Naive B cell (primary cell): Measurements from ENCODE around the gene KLKB1. TPM values are rescaled to one million over a fixed set of nuclear protein-coding genes. Genes with fewer than 3 reads are reported as not detected.
A peak's percentile ranks its signal among the peaks of the same experiment; 100 is the strongest.
"Not testable (repeated sequence)": the region's sequence is repeated elsewhere in the genome, so short reads cannot be mapped to it uniquely, and the experiment has no call there.

Experiments
- ATAC-seq, 2 donors: fragments of 150-1000 bp; cut with Tn5 transposase; 2 replicates each; pipeline ENCODE4 v1.10.0; 2021; ENCODE audit warnings: low read depth in 2 of 2, mild to moderate bottlenecking in 2 of 2, moderate library complexity in 2 of 2
- DNase-seq: peaks from one replicate; pipeline ENCODE4 v3.0.0; 2022
- H3K27ac Mint-ChIP-seq, 6 donors: one replicate each; pipeline ENCODE4 v1.8.0; 2020 to 2022; ENCODE audit warnings: mild to moderate bottlenecking in 6 of 6, mixed read lengths in 6 of 6, moderate library complexity in 5 of 6, inconsistent platforms in 2 of 6
- H3K27me3 Mint-ChIP-seq, 3 donors: one replicate each; pipeline ENCODE4 v1.8.0; 2021 to 2022; ENCODE audit warnings: mixed read lengths in 3 of 3, mild to moderate bottlenecking in 1 of 3
- H3K36me3 Mint-ChIP-seq, 2 donors: one replicate each; pipeline ENCODE4 v1.8.0; 2020 to 2022; ENCODE audit warnings: mixed read lengths in 2 of 2, inconsistent platforms in 1 of 2, mild to moderate bottlenecking in 1 of 2
- H3K4me1 Mint-ChIP-seq, 3 donors: one replicate each; pipeline ENCODE4 v1.8.0; 2020 to 2022; ENCODE audit warnings: mixed read lengths in 3 of 3, inconsistent platforms in 1 of 3, mild to moderate bottlenecking in 1 of 3, moderate library complexity in 1 of 3
- H3K4me3 Mint-ChIP-seq, 8 donors: one replicate each; pipeline ENCODE4 v1.8.0; 2020 to 2022; ENCODE audit warnings: mild to moderate bottlenecking in 8 of 8, mixed read lengths in 8 of 8, moderate library complexity in 8 of 8, inconsistent platforms in 2 of 8
- H3K9me3 Mint-ChIP-seq, 7 donors: one replicate each; pipeline ENCODE4 v1.8.0; 2020 to 2022; ENCODE audit warnings: mixed read lengths in 7 of 7, mild to moderate bottlenecking in 5 of 7, inconsistent platforms in 2 of 7, moderate library complexity in 1 of 7
- polyA plus RNA-seq, 6 donors: library from polyadenylated mRNA; unstranded; fragments of 300-500 nt; fragmentation: Illumina TruSeq; gene quantifications; one replicate each; pipeline ENCODE4 v1.2.3, GENCODE V29; 2021; ENCODE audit warnings: low read depth in 6 of 6

KLKB1 gene
- polyA plus RNA-seq, 6 donors from 2014 or later = 1.00 TPM; not detected in 5

DNA sequence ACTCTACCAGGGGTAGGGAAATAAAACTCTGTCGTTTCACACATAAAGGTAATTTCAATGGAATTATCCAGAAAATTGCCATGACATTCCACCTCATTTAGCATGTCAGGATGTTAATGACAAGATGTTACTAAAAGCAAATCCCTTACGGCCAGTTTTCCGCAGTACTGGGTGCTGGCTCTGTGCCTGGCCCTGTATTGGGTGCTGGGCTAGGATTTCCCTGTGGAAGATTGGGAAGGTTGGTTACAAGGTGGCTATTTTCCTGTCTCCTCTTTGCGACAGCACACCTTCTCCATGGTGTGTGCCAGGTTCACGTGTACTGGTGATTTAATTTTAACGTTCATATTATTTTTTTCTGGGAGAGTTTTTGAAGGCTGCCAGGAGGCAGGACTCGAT, 13.1 kb downstream of the KLKB1 start:
- Mint-ChIP-seq H3K27ac (no peak overlapping the region), H3K4me3 (no peak overlapping the region), H3K27me3 (peaks cover 0 to 7% (median 0%) of the 10 kb centered on the region in 3 donors), H3K36me3 (no peaks in the 10 kb centered on the region), H3K9me3 (peaks cover 0 to 1% (median 0%) of the 10 kb centered on the region in 7 donors), H3K4me1 (no peaks in the 10 kb centered on the region)
- no peak for ATAC-seq
- no peak for DNase-seq

- no peak for DNase-seq
- H3K4me1 Mint-ChIP-seq = no peaks in the 10 kb centered on the region
- H3K36me3 Mint-ChIP-seq = peaks cover 0 to 5% of the 10 kb centered on the region in 2 donors
- H3K4me3 Mint-ChIP-seq = no peak overlapping the region
- H3K27me3 Mint-ChIP-seq = peaks cover 0 to 7% (median 3%) of the 10 kb centered on the region in 3 donors
- no peak for ATAC-seq
- H3K27ac Mint-ChIP-seq = no peak overlapping the region
- H3K9me3 Mint-ChIP-seq = peaks cover 0 to 7% (median 3%) of the 10 kb centered on the region in 7 donors
Measured at GRCh38 chr4:186240848-186241491, 13.7 kb downstream of the KLKB1 start.

DNA sequence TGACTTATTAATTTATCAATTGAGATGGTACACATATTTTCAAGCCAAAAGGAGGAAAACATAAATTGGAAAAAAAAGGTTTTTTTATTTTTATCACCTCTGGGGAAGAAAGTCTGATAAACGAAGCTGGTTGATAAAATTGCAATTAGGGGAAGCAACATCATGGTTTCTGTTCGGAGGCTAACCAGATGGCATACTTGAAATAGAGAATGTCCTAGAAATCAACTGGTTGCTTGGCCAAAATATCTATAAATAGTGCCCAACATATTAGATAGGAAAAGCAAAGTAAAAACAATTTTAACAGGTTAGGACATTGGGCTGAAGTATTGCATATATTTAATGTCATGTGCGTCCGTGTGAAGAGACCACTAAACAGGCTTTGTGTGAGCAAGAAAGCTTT, 14.3 kb downstream of the KLKB1 start:
- Mint-ChIP-seq H3K9me3 (peaks cover 0 to 13% (median 9%) of the 10 kb centered on the region in 7 donors), H3K4me1 (no peaks in the 10 kb centered on the region), H3K4me3 (no peak overlapping the region), H3K36me3 (peaks cover 0 to 11% of the 10 kb centered on the region in 2 donors), H3K27ac (no peak overlapping the region), H3K27me3 (peaks cover 0 to 12% (median 9%) of the 10 kb centered on the region in 3 donors)
- ATAC-seq (no peak), DNase-seq (no peak)

DNA sequence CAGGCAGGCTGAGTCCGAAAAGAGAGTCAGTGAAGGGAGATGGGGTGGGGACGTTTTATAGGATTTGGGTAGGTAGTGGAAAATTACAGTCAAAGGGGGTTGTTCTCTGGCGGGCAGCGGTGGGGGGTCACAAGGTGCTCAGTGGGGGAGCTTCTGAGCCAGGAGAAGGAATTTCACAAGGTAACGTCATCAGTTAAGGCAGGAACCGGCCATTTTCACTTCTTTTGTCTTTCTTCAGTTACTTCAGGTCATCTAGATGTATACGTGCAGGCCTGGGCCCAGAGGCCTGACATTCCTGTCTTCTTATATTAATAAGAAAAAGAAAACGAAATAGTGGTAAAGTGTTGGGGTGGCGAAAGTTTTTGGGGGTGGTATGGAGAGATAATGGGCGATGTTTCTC, 14.7 kb downstream of the KLKB1 start:
- H3K4me1 Mint-ChIP-seq, H3K4me3 Mint-ChIP-seq, DNase-seq, H3K27ac Mint-ChIP-seq, ATAC-seq: not testable (repeated sequence)
- Mint-ChIP-seq H3K27me3 (peaks cover 0 to 14% (median 13%) of the 10 kb centered on the region in 3 donors), H3K36me3 (peaks cover 0 to 14% of the 10 kb centered on the region in 2 donors), H3K9me3 (peaks cover 0 to 16% (median 13%) of the 10 kb centered on the region in 7 donors)

DNA sequence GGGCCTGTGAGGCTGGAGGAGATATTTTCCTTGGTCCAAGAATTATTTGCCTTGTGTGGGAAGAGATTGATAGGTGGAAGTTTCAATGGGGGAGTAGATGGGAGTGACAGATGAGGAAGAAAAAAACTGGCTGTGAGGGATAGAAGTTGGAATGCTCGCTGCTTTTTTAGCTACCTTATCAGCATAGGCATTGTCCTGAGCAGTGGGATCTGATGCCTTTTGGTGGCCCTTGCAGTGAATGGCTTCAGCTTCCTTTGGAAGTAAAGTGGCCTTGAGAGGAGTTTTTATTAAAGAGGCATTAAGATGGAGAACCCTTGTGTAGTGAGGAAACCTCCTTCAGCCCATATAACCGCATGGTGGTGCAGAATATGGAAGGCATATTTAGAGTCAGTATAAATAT, 16.0 kb downstream of the KLKB1 start:
- H3K9me3 Mint-ChIP-seq = peaks cover 0 to 16% (median 13%) of the 10 kb centered on the region in 7 donors

DNA sequence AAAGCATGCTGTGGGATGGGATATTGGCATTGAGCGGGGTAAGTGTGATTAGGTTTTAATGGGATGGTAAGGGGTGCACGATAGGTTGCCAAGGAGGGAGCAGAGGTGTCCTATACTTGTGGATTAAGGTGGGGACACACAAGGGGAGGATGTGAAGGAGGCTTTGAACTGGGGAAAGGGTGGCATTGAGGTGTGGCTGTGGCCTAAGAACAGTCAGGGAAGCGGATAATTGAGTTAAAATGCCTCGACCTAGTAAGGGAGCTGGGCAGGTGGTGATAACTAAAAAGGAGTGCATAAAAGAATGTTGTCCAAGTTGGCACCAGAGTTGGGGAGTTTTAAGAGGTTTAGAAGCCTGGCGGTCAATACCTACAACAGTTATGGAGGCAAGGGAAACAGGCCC, 17.5 kb downstream of the KLKB1 start:
- ATAC-seq (no peak), DNase-seq (no peak)
- peaks cover 0 to 15% (median 7%) of the 10 kb centered on the region in 3 donors for H3K27me3 Mint-ChIP-seq
- peaks cover 0 to 16% (median 13%) of the 10 kb centered on the region in 7 donors for H3K9me3 Mint-ChIP-seq
- H3K4me1 Mint-ChIP-seq = no peaks in the 10 kb centered on the region
- H3K27ac Mint-ChIP-seq = no peak overlapping the region
- no peak overlapping the region for H3K4me3 Mint-ChIP-seq
- H3K36me3 Mint-ChIP-seq = peaks cover 0 to 14% of the 10 kb centered on the region in 2 donors

More for the DNA sequence above, 16.0 kb downstream of the KLKB1 start:
- ATAC-seq (no peak), DNase-seq (no peak)
- no peak overlapping the region for H3K4me3 Mint-ChIP-seq
- H3K27ac Mint-ChIP-seq = no peak overlapping the region
- peaks cover 0 to 15% (median 7%) of the 10 kb centered on the region in 3 donors for H3K27me3 Mint-ChIP-seq
- H3K4me1 Mint-ChIP-seq = no peaks in the 10 kb centered on the region
- peaks cover 0 to 14% of the 10 kb centered on the region in 2 donors for H3K36me3 Mint-ChIP-seq

DNA sequence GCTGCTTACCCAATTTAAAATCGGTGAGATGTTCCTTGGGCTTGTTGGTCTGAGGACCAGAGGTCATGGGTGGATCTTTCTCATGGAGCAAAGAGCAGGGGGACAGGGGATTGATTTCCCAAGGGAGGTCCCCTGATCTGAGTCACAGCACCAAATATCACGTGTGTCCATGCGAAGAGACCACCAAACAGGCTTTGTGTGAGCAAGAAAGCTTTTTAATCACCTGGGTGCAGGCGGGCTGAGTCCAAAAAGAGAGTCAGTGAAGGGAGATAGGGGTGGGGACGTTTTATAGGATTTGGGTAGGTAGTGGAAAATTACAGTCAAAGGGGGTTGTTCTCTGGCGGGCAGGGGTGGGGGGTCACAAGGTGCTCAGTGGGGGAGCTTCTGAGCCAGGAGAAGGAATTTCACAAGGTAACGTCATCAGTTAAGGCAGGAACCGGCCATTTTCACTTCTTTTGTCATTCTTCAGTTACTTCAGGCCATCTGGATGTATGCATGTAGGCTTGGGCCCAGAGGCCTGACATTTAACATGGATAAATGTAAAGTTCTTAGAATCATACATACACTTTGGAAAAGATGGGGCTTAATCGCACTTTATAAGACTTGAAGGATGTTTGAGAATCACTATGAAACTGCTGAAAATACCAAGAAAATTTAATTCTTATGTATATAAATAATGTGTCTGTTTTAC, 19.9 kb downstream of the KLKB1 start:
- Mint-ChIP-seq H3K36me3 (peaks cover 0 to 14% of the 10 kb centered on the region in 2 donors), H3K27me3 (peaks cover 0 to 15% (median 7%) of the 10 kb centered on the region in 3 donors), H3K27ac (peak overlapping the region in 1 of 6 donors; percentile 29), H3K9me3 (peaks cover 0 to 16% (median 13%) of the 10 kb centered on the region in 7 donors)
- not testable (repeated sequence) for H3K4me3 Mint-ChIP-seq, ATAC-seq, H3K4me1 Mint-ChIP-seq, DNase-seq

DNA sequence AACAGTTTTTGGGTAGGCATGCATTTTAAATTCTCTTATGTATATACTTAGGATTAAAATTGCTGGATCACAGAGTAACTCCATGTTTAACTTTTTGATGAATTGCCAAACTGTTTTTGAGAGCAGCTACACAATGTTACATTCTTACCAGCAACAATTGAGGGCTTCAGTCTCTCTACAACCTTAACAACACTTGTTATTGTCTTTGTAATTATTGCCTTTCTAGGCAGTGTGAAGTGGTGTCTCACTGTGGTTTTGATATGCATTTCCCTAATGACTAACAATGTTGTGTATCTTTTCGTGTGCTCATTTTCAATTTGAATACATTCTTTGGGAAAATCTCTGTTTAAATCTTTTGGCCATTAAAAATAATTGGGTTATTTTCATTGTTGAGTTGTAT, 21.3 kb downstream of the KLKB1 start:
- H3K4me1 Mint-ChIP-seq = no peaks in the 10 kb centered on the region
- no peak for DNase-seq
- H3K9me3 Mint-ChIP-seq = peaks cover 0 to 16% (median 13%) of the 10 kb centered on the region in 7 donors
- peaks cover 0 to 15% (median 7%) of the 10 kb centered on the region in 3 donors for H3K27me3 Mint-ChIP-seq
- peaks cover 0 to 14% of the 10 kb centered on the region in 2 donors for H3K36me3 Mint-ChIP-seq
- H3K27ac Mint-ChIP-seq = no peak overlapping the region
- no peak overlapping the region for H3K4me3 Mint-ChIP-seq
- no peak for ATAC-seq

DNA sequence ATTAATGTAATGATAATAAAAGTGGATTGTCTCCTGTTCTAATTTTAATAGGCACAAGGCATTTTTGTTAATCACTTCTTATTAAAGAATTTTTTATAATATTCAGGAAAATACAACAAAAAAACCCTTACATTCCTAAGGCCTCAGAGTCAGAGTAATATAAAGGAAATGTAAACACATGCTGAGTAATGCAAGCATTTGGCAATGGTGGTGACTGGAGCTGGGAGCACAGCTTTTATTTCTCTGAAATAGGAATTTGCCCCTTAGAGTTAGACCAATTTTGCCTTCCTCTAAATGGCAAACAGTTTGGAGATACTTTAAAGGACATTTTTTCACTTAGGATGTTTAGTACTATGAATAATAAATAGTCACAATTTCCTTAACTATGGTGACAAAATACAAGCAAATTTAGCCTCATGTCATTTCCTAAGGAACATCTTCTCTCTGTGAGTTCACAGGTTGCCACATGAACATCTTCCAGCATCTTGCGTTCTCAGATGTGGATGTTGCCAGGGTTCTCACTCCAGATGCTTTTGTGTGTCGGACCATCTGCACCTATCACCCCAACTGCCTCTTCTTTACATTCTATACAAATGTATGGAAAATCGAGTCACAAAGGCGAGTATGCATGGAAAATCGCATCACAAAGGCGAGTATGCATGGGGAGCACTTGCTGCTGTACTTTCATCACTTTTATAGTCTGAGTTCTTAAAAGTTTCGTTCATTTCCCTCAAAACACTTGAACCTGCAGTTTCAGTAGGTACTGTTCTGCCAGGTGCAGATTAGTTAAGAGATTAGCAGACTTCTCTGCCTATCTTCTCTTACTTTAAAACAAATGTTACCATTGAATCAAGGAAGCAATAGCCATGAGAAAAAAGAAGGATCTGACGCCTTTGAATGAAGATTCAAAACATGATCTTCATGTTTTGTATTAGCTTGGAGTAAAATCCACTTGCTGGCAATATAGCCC, 22.8 kb downstream of the KLKB1 start:
- peaks cover 0 to 15% (median 7%) of the 10 kb centered on the region in 3 donors for H3K27me3 Mint-ChIP-seq
- H3K9me3 Mint-ChIP-seq = peaks cover 0 to 16% (median 13%) of the 10 kb centered on the region in 7 donors
- DNase-seq (no peak), ATAC-seq (no peak)
- no peak overlapping the region for H3K27ac Mint-ChIP-seq
- H3K4me1 Mint-ChIP-seq = no peaks in the 10 kb centered on the region
- H3K4me3 Mint-ChIP-seq = no peak overlapping the region
- H3K36me3 Mint-ChIP-seq = peaks cover 0 to 14% of the 10 kb centered on the region in 2 donors

DNA sequence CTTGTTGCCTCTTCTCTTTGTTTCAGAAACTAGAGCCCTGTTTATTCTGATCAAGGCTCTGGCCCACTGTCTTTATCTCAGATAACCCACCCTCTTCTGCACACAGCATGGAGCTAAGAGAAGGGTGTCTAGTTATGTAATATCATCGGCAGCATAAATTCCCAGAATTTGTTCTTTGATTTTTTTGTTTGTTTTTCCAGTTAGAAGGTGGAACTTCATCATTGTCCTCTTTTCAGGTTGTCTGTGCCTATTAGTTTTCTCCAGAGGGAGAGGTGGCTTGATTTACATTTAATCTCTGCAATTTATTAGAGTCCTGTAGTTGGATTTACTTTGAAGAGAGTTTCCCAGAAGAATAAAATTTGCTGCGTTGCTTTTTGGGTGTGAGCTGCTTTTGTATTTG, 23.5 kb downstream of the KLKB1 start:
- Mint-ChIP-seq H3K4me1 (no peaks in the 10 kb centered on the region), H3K27ac (no peak overlapping the region), H3K27me3 (peaks cover 0 to 14% (median 7%) of the 10 kb centered on the region in 3 donors), H3K4me3 (no peak overlapping the region), H3K9me3 (peaks cover 0 to 14% (median 9%) of the 10 kb centered on the region in 7 donors), H3K36me3 (peaks cover 0 to 12% of the 10 kb centered on the region in 2 donors)
- DNase-seq (no peak), ATAC-seq (no peak)

DNA sequence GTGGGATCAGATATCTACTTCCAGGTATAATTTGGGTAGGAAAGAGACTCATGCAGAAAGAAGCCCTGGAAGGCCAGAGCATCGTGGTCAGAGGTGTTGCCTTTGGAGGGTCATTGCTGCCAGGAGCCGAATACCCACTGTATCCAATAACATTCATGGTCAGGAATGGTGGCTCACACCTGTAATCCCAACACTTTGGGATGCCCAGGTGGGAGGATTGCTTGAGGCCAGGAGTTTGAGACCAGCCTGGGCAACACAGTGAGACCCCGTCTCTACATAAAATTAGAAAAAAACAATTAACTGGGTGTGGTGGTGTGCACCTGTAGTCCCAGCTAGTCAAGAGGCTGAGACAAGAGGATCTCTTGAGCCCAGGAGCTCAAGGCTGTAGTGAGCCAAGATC, 27.8 kb downstream of the KLKB1 start:
- H3K27ac Mint-ChIP-seq = no peak overlapping the region
- H3K27me3 Mint-ChIP-seq = no peaks in the 10 kb centered on the region
- ATAC-seq = no peak
- H3K4me1 Mint-ChIP-seq = no peaks in the 10 kb centered on the region
- no peak for DNase-seq
- H3K9me3 Mint-ChIP-seq = peaks cover 0 to 1% (median 0%) of the 10 kb centered on the region in 7 donors
- no peaks in the 10 kb centered on the region for H3K36me3 Mint-ChIP-seq
- H3K4me3 Mint-ChIP-seq = no peak overlapping the region

DNA sequence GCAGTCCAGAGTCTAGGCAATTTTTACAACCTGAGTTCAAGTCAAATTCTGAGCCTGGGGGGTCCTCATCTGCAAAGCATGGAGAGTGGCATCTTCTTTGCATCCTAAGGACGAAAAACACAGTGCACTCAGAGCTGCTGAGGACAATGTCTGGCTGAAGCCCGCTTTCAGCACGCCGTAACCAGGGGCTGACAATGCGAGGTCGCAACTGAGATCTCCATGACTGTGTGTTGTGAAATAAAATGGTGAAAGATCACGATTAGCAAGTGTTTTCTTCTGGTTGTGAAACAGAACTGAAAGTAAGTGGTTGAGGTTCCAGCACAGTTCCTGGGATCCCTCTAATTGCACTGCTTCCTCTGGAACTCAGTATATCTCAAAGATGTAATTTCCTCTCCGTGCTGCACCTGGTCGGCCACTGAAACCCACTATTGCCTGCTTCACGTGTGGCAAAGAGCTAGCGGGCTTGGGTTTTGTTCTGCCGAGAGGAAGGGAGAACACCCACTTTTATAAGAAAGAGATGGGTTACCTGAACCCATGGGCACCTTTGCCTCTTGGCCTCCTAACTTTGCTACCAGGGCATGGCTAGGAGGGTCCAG, 31.0 kb downstream of the KLKB1 start:
- peaks cover 0 to 12% (median 4%) of the 10 kb centered on the region in 3 donors for H3K27me3 Mint-ChIP-seq
- H3K4me1 Mint-ChIP-seq = no peaks in the 10 kb centered on the region
- ATAC-seq (no peak), DNase-seq (no peak)
- peak overlapping the region in 1 of 6 donors; percentile 30 for H3K27ac Mint-ChIP-seq
- no peak overlapping the region for H3K4me3 Mint-ChIP-seq
- H3K36me3 Mint-ChIP-seq = no peaks in the 10 kb centered on the region
- peaks cover 0 to 4% (median 0%) of the 10 kb centered on the region in 7 donors for H3K9me3 Mint-ChIP-seq

GRCh38 chr4:186260117-186260503, 32.8 kb downstream of the KLKB1 start:
- peaks cover 3 to 26% (median 11%) of the 10 kb centered on the region in 3 donors for H3K27me3 Mint-ChIP-seq
- no peak for ATAC-seq
- H3K27ac Mint-ChIP-seq = no peak overlapping the region
- no peak overlapping the region for H3K4me3 Mint-ChIP-seq
- peaks cover 0 to 4% (median 0%) of the 10 kb centered on the region in 7 donors for H3K9me3 Mint-ChIP-seq
- DNase-seq = no peak
- H3K4me1 Mint-ChIP-seq = no peaks in the 10 kb centered on the region
- no peaks in the 10 kb centered on the region for H3K36me3 Mint-ChIP-seq
